Measurements from ENCODE around the gene WDR35. TPM values are rescaled to one million over a fixed set of nuclear protein-coding genes. Genes with fewer than 3 reads are reported as not detected.

WDR35 gene
- total RNA-seq, 1 experiment from 2014 or later: 22.8 TPM

Other genes with a start within 250 kb of the WDR35 start
- 8.9 and 9.0 TPM in 2 replicates for gene TTC32, start 88.1 kb downstream of the WDR35 start, total RNA-seq (2014; rRNA removed; shearing (Covaris generic))
- not detected in 2 replicates for gene MATN3, start 22.6 kb upstream of the WDR35 start, total RNA-seq (2014; rRNA removed; shearing (Covaris generic))
- gene LAPTM4A, start 61.5 kb upstream of the WDR35 start, total RNA-seq (2014; rRNA removed; shearing (Covaris generic)): 82.0 and 98.8 TPM in 2 replicates
- 37.4 and 45.5 TPM in 2 replicates for gene SDC1, start 235.0 kb upstream of the WDR35 start, total RNA-seq (2014; rRNA removed; shearing (Covaris generic))

All from G401 (cell line).